Measurements from ENCODE around the gene CUX1.

CUX1 gene

GRCh38 chr7:102006695-102007094, 189.3 kb downstream of the CUX1 start:
- no peaks in the 10 kb centered on the region for H3K9me3 ChIP-seq (ENCODE audit: control insufficient read depth, insufficient read depth, low read depth, low read length)
- TF ChIP-seq ZNF404 (tag by site-specific recombination; IDR thresholded peaks at IDR 0.05) (no peak), ZNF416 (tag by site-specific recombination; IDR thresholded peaks at IDR 0.05) (no peak), ZNF837 (tag by site-specific recombination; IDR thresholded peaks at IDR 0.05) (no peak)
- H3K36me3 ChIP-seq (ENCODE audit: control insufficient read depth in 2 of 2, insufficient read depth in 1 of 2, low read length in 2 of 2), result no peaks in the 10 kb centered on the region
- ChIA-PET POLR2A (no interaction called here), CTCF (no interaction called here)
- H3K4me1 ChIP-seq (ENCODE audit: control insufficient read depth, insufficient read depth, low read length), result 0 out of 2 replicates have a peak, but pooled peaks cover 5% of the 10 kb centered on the region
- H3K27ac ChIP-seq (ENCODE audit: extremely low read depth, low read depth, low read length), result no peak overlapping the region
- H3K4me3 ChIP-seq (ENCODE audit: low read depth, low read length), result no peak overlapping the region

GRCh38 chr7:102008535-102009262, 191.3 kb downstream of the CUX1 start:
- POLR2A ChIA-PET, result interaction anchor here (1.6 kb wide), 1 partner anchor 16 kb away, joined by 3 read pairs; no protein-coding TSS in a partner anchor
- Histone ChIP-seq H3K9me3 (ENCODE audit: control insufficient read depth, insufficient read depth, low read depth, low read length) (no peaks in the 10 kb centered on the region), H3K27ac (ENCODE audit: extremely low read depth, low read depth, low read length) (no peak overlapping the region)

More at GRCh38 chr7:102008535-102009262, 191.3 kb downstream of the CUX1 start:
- H3K4me1 ChIP-seq (ENCODE audit: control insufficient read depth, insufficient read depth, low read length), result peaks cover 5% of the 10 kb centered on the region; the same call in 1 of the 2 replicates
- H3K4me3 ChIP-seq (ENCODE audit: low read depth, low read length), result no peak overlapping the region
- TF ChIP-seq ZNF555 (tag by site-specific recombination; conservative IDR thresholded peaks at IDR 0.05), result no peak
- TF ChIP-seq ZNF433 (tag by site-specific recombination; IDR thresholded peaks at IDR 0.05; ENCODE audit: low read depth), result no peak
- TF ChIP-seq ZNF558 (tag by site-specific recombination; IDR thresholded peaks at IDR 0.05), result no peak
- TF ChIP-seq ZNF211 (tag by site-specific recombination; IDR thresholded peaks at IDR 0.05; ENCODE audit: low read depth), result no peak
- TF ChIP-seq ZNF202 (tag by site-specific recombination; IDR thresholded peaks at IDR 0.05; ENCODE audit: borderline replicate concordance), result no peak
- TF ChIP-seq ZNF473 (tag by site-specific recombination; IDR thresholded peaks at IDR 0.05), result no peak
- TF ChIP-seq KLF17 (tag by site-specific recombination; IDR thresholded peaks at IDR 0.05), result no peak
- no peak for TF ChIP-seq PATZ1 (tag by site-specific recombination; IDR thresholded peaks at IDR 0.05)
- TF ChIP-seq MYNN (tag by site-specific recombination; IDR thresholded peaks at IDR 0.05; ENCODE audit: borderline replicate concordance), result no peak
- no peak for TF ChIP-seq ZNF157 (tag by site-specific recombination; IDR thresholded peaks at IDR 0.05)
- TF ChIP-seq ZNF670 (tag by site-specific recombination; IDR thresholded peaks at IDR 0.05; ENCODE audit: low read depth), result no peak
- no peak for TF ChIP-seq ZNF664 (tag by site-specific recombination; IDR thresholded peaks at IDR 0.05)
- TF ChIP-seq ZNF274 (IDR thresholded peaks at IDR 0.05; ENCODE audit: low read length), result no peak
- no peak for TF ChIP-seq ZNF274 (tag by site-specific recombination; IDR thresholded peaks at IDR 0.05; ENCODE audit: borderline replicate concordance)
- TF ChIP-seq ZNF518A (tag by site-specific recombination; conservative IDR thresholded peaks at IDR 0.05; ENCODE audit: low read depth), result no peak
- TF ChIP-seq ZNF830 (tag by site-specific recombination; IDR thresholded peaks at IDR 0.05; ENCODE audit: low read depth), result no peak
- no peaks in the 10 kb centered on the region for H3K36me3 ChIP-seq (ENCODE audit: control insufficient read depth in 2 of 2, insufficient read depth in 1 of 2, low read length in 2 of 2)
- CTCF ChIA-PET, result interaction anchor here (0.6 kb wide), 1 partner anchor 315 kb away, joined by 3 read pairs; no protein-coding TSS in a partner anchor
